ENCODE results near the gene CCDC197.

The CCDC197 gene

GRCh38 chr14:93973607-93974006 lies 23.5 kb upstream of the CCDC197 start:
- ChIA-PET POLR2A (no interaction called here), CTCF (interaction anchor here (2.0 kb wide), 1 partner anchor 34 kb away, joined by 7 read pairs; no protein-coding TSS in a partner anchor)
- DNase-seq (ENCODE audit: extremely low spot score) = no peak
- TF ChIP-seq LEF1 (IDR thresholded peaks at IDR 0.05; ENCODE audit: borderline replicate concordance) (no peak), ARNT (IDR thresholded peaks at IDR 0.05) (no peak), NFRKB (IDR thresholded peaks at IDR 0.05) (no peak), CTBP1 (IDR thresholded peaks at IDR 0.05; ENCODE audit: borderline replicate concordance) (no peak), FOXM1 (IDR thresholded peaks at IDR 0.05; ENCODE audit: borderline replicate concordance) (no peak), BHLHE40 (IDR thresholded peaks at IDR 0.05; ENCODE audit: borderline replicate concordance) (no peak), FOXA1 (IDR thresholded peaks at IDR 0.05) (no peak)

- ChIA-PET CTCF (interaction anchor here (0.6 kb wide), 1 partner anchor 34 kb away, joined by 3 read pairs; no protein-coding TSS in a partner anchor), POLR2A (no interaction called here)
- no peak for DNase-seq (ENCODE audit: extremely low spot score)
- TF ChIP-seq ZNF384 (IDR thresholded peaks at IDR 0.05) = no peak
- TF ChIP-seq SP1 (IDR thresholded peaks at IDR 0.05) = no peak
- no peak for TF ChIP-seq ARNT (IDR thresholded peaks at IDR 0.05)
- TF ChIP-seq NFRKB (IDR thresholded peaks at IDR 0.05) = no peak
- no peak for TF ChIP-seq FOXK2 (IDR thresholded peaks at IDR 0.05)
- no peak for TF ChIP-seq BHLHE40 (IDR thresholded peaks at IDR 0.05; ENCODE audit: borderline replicate concordance)
- no peak for TF ChIP-seq FOXA1 (IDR thresholded peaks at IDR 0.05)
- TF ChIP-seq FOXM1 (IDR thresholded peaks at IDR 0.05; ENCODE audit: borderline replicate concordance) = no peak
- TF ChIP-seq SUZ12 (IDR thresholded peaks at IDR 0.05) = no peak
- TF ChIP-seq L3MBTL2 (conservative IDR thresholded peaks at IDR 0.05) = no peak
- TF ChIP-seq CTBP1 (IDR thresholded peaks at IDR 0.05; ENCODE audit: borderline replicate concordance) = no peak
- TF ChIP-seq ELF4 (IDR thresholded peaks at IDR 0.05) = no peak
- TF ChIP-seq LEF1 (IDR thresholded peaks at IDR 0.05; ENCODE audit: borderline replicate concordance) = no peak
- no peak for TF ChIP-seq TARDBP (IDR thresholded peaks at IDR 0.05)
- no peak for TF ChIP-seq PKNOX1 (IDR thresholded peaks at IDR 0.05)
- no peak for TF ChIP-seq HDGF (IDR thresholded peaks at IDR 0.05; ENCODE audit: borderline replicate concordance)
These were observed 22.8 kb upstream of the CCDC197 start for GRCh38 chr14:93974299-93974698.

GRCh38 chr14:93974833-93975232 lies 22.3 kb upstream of the CCDC197 start:
- POLR2A ChIA-PET = no interaction called here
- CTCF ChIA-PET = interaction anchor here (0.6 kb wide), 1 partner anchor 35 kb away, joined by 3 read pairs; no protein-coding TSS in a partner anchor
- DNase-seq (ENCODE audit: extremely low spot score) = no peak
- TF ChIP-seq PKNOX1 (IDR thresholded peaks at IDR 0.05) = no peak
- no peak for TF ChIP-seq CTBP1 (IDR thresholded peaks at IDR 0.05; ENCODE audit: borderline replicate concordance)
- TF ChIP-seq LEF1 (IDR thresholded peaks at IDR 0.05; ENCODE audit: borderline replicate concordance) = no peak
- TF ChIP-seq HDGF (IDR thresholded peaks at IDR 0.05; ENCODE audit: borderline replicate concordance) = no peak
- TF ChIP-seq FOXM1 (IDR thresholded peaks at IDR 0.05; ENCODE audit: borderline replicate concordance) = no peak
- TF ChIP-seq ZNF384 (IDR thresholded peaks at IDR 0.05) = no peak
- no peak for TF ChIP-seq L3MBTL2 (conservative IDR thresholded peaks at IDR 0.05)

- POLR2A ChIA-PET = no interaction called here
- DNase-seq (ENCODE audit: extremely low spot score) = no peak
- CTCF ChIA-PET = interaction anchor here (1.0 kb wide), 1 partner anchor 36 kb away, joined by 3 read pairs; no protein-coding TSS in a partner anchor
- TF ChIP-seq CTBP1 (IDR thresholded peaks at IDR 0.05; ENCODE audit: borderline replicate concordance) (no peak), ELF4 (IDR thresholded peaks at IDR 0.05) (no peak), L3MBTL2 (conservative IDR thresholded peaks at IDR 0.05) (no peak), SUZ12 (IDR thresholded peaks at IDR 0.05) (no peak), FOXM1 (IDR thresholded peaks at IDR 0.05; ENCODE audit: borderline replicate concordance) (no peak), HDGF (IDR thresholded peaks at IDR 0.05; ENCODE audit: borderline replicate concordance) (no peak), ARNT (IDR thresholded peaks at IDR 0.05) (no peak), FOXK2 (IDR thresholded peaks at IDR 0.05) (no peak)
These were observed 21.2 kb upstream of the CCDC197 start for GRCh38 chr14:93975791-93976476.

GRCh38 chr14:93976477-93977057 lies 20.5 kb upstream of the CCDC197 start, which contains the start of gene ASB2:
ASB2 (minus strand) TSS chr14:93976570; CDS start chr14:93964539, 12,031 bp downstream.
- TF ChIP-seq TARDBP (IDR thresholded peaks at IDR 0.05) = no peak
- TF ChIP-seq SP1 (IDR thresholded peaks at IDR 0.05) = no peak
- DNase-seq (ENCODE audit: extremely low spot score) = no peak
- ChIA-PET CTCF (interaction anchor here (1.0 kb wide), 1 partner anchor 37 kb away, joined by 3 read pairs; no protein-coding TSS in a partner anchor), POLR2A (no interaction called here)

GRCh38 chr14:93977171-93977570 lies 19.9 kb upstream of the CCDC197 start:
- TF ChIP-seq TARDBP (IDR thresholded peaks at IDR 0.05) (no peak), LEF1 (IDR thresholded peaks at IDR 0.05; ENCODE audit: borderline replicate concordance) (no peak), SP1 (IDR thresholded peaks at IDR 0.05) (no peak), FOXA1 (IDR thresholded peaks at IDR 0.05) (no peak), CTBP1 (IDR thresholded peaks at IDR 0.05; ENCODE audit: borderline replicate concordance) (no peak), NFRKB (IDR thresholded peaks at IDR 0.05) (no peak), PKNOX1 (IDR thresholded peaks at IDR 0.05) (no peak), L3MBTL2 (conservative IDR thresholded peaks at IDR 0.05) (no peak), FOXM1 (IDR thresholded peaks at IDR 0.05; ENCODE audit: borderline replicate concordance) (no peak), FOXK2 (IDR thresholded peaks at IDR 0.05) (no peak), SUZ12 (IDR thresholded peaks at IDR 0.05) (no peak), ARNT (IDR thresholded peaks at IDR 0.05) (no peak), ZNF384 (IDR thresholded peaks at IDR 0.05) (no peak), ELF4 (IDR thresholded peaks at IDR 0.05) (no peak), BHLHE40 (IDR thresholded peaks at IDR 0.05; ENCODE audit: borderline replicate concordance) (no peak), HDGF (IDR thresholded peaks at IDR 0.05; ENCODE audit: borderline replicate concordance) (no peak)
- POLR2A ChIA-PET = no interaction called here
- DNase-seq (ENCODE audit: extremely low spot score) = no peak
- CTCF ChIA-PET = interaction anchor here (0.7 to 1.0 kb wide), 2 partner anchors 37 to 305 kb away, joined by 3 read pairs; no protein-coding TSS in a partner anchor

Measured in HEK293T (cell line).